ENCODE results near the gene NCAM1.

NCAM1 gene

DNA sequence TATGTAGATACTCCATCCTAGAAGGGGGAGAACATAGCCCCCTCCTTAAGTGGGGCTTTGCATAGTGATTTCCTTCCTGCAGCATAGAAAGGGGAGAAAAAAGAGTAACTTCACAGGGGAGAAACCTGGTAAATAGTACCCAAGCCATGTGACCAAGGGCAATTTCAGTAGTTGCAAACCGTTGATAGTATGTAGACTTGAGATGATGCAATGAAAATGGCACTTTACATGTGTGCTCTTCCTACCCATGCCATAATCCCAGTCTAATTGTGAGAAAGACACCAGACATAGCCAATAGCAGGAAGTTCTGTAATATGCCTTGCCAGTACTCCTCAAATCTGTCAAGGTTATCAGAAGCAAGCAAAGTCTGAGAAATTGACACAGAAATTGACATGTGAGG, 104.1 kb downstream of the NCAM1 start:
- TF ChIP-seq, protein P1, sequence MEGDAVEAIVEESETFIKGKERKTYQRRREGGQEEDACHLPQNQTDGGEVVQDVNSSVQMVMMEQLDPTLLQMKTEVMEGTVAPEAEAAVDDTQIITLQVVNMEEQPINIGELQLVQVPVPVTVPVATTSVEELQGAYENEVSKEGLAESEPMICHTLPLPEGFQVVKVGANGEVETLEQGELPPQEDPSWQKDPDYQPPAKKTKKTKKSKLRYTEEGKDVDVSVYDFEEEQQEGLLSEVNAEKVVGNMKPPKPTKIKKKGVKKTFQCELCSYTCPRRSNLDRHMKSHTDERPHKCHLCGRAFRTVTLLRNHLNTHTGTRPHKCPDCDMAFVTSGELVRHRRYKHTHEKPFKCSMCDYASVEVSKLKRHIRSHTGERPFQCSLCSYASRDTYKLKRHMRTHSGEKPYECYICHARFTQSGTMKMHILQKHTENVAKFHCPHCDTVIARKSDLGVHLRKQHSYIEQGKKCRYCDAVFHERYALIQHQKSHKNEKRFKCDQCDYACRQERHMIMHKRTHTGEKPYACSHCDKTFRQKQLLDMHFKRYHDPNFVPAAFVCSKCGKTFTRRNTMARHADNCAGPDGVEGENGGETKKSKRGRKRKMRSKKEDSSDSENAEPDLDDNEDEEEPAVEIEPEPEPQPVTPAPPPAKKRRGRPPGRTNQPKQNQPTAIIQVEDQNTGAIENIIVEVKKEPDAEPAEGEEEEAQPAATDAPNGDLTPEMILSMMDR (conservative IDR thresholded peaks at IDR 0.05; ENCODE audit: low read depth, low read length) = no peak
- no peak for DNase-seq (ENCODE audit: low read depth)
- no peak overlapping the region for H3K4me3 ChIP-seq (ENCODE audit: low read length)

DNA sequence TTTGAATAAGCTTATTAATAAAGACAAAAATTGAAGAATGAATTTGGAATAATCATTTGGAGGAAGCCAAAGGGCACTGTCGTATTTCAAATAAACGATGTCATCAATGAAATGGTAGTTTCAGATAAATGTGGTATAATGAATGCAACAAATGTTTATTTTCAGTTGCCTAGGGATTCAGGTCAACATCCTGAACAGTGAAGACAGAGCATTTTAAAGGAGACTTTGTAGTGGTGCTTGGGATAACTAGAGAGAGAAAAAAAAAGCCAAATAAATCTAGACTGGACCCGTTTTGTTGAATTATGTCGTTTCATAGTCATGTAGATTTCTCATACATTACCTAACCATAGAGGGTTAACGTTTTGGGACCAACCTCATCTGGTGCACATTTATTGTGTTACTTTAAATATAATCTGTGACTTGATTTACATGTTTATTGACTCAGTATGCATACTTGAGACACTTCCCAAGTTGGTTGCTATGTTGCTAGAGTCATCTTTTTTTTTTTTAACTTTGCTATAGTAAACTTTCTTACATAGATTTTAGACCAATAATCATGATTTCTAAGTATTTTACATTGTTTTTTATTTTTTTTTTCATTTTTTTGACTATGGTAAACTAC, 111.1 kb downstream of the NCAM1 start:
- TF ChIP-seq, protein P1 (conservative IDR thresholded peaks at IDR 0.05; ENCODE audit: low read depth, low read length) = no peak
- no peak overlapping the region for H3K4me3 ChIP-seq (ENCODE audit: low read length)
- no peak for DNase-seq (ENCODE audit: low read depth)

DNA sequence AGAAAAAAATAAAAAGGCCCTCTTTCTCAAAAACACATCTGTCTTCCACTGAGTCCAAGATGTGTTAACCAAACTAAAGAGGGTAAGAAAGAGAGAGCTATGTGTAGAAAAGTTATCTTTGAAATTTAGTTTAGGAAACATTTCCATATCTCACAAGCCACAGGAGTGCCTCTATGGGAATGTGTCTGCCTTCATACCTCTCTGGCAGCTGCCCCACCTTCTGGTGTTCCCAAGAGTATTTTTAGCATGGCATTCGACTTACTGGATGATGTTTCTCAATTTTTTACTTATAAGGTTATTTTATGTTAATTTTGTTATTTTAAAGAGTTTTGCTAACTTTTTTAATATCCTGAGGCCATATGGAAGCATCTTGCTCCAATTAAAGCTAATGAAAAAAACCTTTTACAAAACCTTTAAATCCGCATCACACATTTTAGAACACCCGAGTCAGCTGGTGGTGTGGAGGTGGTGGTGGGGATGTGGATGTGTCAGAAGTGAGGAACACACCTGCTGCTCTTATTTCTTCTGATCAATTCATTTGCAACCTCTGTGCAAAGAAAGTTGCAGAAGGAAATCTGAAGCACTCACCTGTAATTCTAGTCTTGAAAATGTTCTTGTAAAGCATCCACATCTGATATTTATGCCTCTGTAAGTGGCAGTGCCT, 112.2 kb downstream of the NCAM1 start:
- H3K4me3 ChIP-seq (ENCODE audit: low read length) = no peak overlapping the region
- no peak for DNase-seq (ENCODE audit: low read depth)
- TF ChIP-seq, protein P1 (conservative IDR thresholded peaks at IDR 0.05; ENCODE audit: low read depth, low read length) = no peak

DNA sequence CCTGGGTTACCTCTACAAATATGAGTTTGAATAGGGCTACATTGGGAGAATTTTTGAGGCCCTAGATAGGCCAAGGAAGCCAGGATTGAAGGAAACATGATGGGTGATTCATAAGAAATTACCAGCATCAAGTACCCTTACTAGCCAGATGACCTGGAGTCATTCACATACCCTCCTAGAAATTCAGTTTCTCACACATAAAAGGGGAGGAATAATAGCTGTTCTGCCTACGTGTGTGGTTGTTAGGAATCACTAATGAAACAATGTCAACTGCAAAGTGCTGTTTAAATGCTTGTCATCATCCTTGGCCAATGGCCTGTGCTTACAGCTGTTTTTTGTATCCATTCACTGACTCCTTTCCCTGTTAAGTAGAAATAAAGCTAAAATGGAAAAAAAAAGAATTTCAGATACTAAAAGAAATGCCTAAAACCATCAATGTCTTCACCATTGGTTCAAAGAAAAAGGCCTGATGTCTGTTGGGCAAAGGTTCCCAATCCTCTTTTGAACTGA, 114.4 kb downstream of the NCAM1 start:
- no peak for DNase-seq (ENCODE audit: low read depth)
- no peak overlapping the region for H3K4me3 ChIP-seq (ENCODE audit: low read length)
- TF ChIP-seq, protein P1 (conservative IDR thresholded peaks at IDR 0.05; ENCODE audit: low read depth, low read length) = no peak

DNA sequence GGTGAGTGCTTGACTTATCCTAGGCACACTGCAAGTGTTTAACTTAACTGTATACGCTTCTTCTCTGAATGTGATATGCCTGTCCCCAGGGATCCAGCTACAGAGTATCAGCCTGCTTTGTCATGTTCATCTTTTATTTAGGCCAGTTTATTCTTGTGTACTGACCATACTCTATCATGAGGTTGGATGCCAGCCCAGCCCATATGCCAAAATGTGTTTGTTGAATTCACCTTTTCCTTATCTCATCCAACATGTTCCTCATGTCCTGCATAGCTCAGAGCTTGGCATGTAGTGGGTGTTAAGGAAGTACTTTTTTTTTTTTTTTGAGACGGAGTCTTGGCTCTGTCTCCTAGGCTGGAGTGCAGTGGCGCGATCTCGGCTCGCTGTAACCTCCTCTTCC, 116.2 kb downstream of the NCAM1 start:
- no peak for DNase-seq (ENCODE audit: low read depth)
- TF ChIP-seq, protein P1 (conservative IDR thresholded peaks at IDR 0.05; ENCODE audit: low read depth, low read length) = no peak
- H3K4me3 ChIP-seq (ENCODE audit: low read length) = no peak overlapping the region

DNA sequence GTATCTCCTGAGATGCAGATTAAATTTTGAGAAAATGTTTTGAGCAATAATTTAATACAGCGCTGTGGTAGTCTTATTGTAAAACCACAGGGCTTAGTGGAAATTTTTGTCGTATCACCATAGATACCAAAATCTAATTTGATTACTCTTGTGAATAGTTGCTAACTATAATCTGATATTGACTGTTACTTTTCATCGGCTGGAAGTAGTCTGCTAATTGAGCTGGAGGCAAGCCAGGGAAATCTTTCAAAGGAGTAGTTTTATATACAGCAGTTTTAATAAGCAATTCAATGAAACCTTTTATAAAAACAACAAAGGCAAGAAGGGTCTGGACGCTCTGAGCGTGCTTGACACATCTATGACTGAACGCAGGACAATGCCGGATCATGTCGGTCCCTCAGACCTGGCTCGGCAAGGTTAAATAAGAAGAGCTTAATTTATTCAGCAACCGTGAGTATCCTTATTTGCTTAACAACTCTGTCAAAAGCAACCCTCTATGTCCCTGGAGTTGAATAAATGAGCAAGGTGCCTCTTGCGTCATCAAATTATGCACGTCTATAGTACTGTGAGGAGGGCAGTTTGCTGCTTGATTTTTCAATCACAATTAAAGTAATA, 121.2 kb downstream of the NCAM1 start:
- TF ChIP-seq, protein P1 (conservative IDR thresholded peaks at IDR 0.05; ENCODE audit: low read depth, low read length) = no peak
- no peak for DNase-seq (ENCODE audit: low read depth)
- H3K4me3 ChIP-seq (ENCODE audit: low read length) = no peak overlapping the region
